ENCODE data around the gene CLHC1. TPM values are rescaled to one million over a fixed set of nuclear protein-coding genes. Genes with fewer than 3 reads are reported as not detected.

CLHC1 gene
- total RNA-seq, 1 experiment from 2014 or later, result 11.1 TPM

GRCh38 chr2:55154525-55155030 is 77.5 kb downstream of the CLHC1 start:
- Histone ChIP-seq H3K9ac (ENCODE audit: low read length) (no peak overlapping the region), H3K4me1 (ENCODE audit: control insufficient read depth in 1 of 2, insufficient read depth in 2 of 2, low read length in 2 of 2) (peaks cover 0 to 6% of the 10 kb centered on the region in 2 experiments; a peak in 1 of 4 replicates), H3K79me2 (ENCODE audit: insufficient read depth, low read length) (no peaks in the 10 kb centered on the region), H3K36me3 (ENCODE audit: control insufficient read depth in 1 of 2, insufficient read depth in 2 of 2, low read length in 2 of 2) (no peaks in the 10 kb centered on the region), H4K20me1 (ENCODE audit: insufficient read depth) (no peaks in the 10 kb centered on the region), H3K27me3 (ENCODE audit: insufficient read depth, low read length) (no peaks in the 10 kb centered on the region), H2AFZ (ENCODE audit: low read depth, low read length, poor library complexity, severe bottlenecking) (no peak overlapping the region), H3K4me3 (replicated peaks in 1 of 2; ENCODE audit: low read depth in 1 of 2, low read length in 2 of 2) (no peak overlapping the region), H3K9me3 (ENCODE audit: control insufficient read depth in 1 of 2, insufficient read depth in 1 of 2, low read depth in 1 of 2, low read length in 2 of 2) (no peaks in the 10 kb centered on the region), H3K4me2 (ENCODE audit: low read length) (no peak overlapping the region), H3K27ac (ENCODE audit: low read depth, low read length) (no peak overlapping the region), H3K9me2 (ENCODE audit: insufficient read depth) (no peaks in the 10 kb centered on the region)
- DNase-seq (ENCODE audit: low read depth, low spot score) (no peak), ATAC-seq (no peak)
- POLR2A ChIA-PET, result no interaction called here
- BruUV-seq (replicated peaks), result no TSS peak
- RAD21 ChIA-PET (ENCODE audit: low non-redundant PET in 1 of 2, low total read pairs in 2 of 2, uncharacterized antibody in 2 of 2, unreplicated experiment in 2 of 2), result interaction anchor here in 1 of 2 experiments (0.5 kb wide), 1 partner anchor 91 kb away, joined by 9 read pairs; no protein-coding TSS in a partner anchor
- CTCF ChIA-PET, result no interaction called here
- TF ChIP-seq MAX (IDR thresholded peaks at IDR 0.05) (no peak), EZH2phosphoT487 (IDR thresholded peaks at IDR 0.05; ENCODE audit: borderline replicate concordance) (no peak), ELF1 (IDR thresholded peaks at IDR 0.05; ENCODE audit: borderline replicate concordance, low read depth) (no peak), REST (IDR thresholded peaks at IDR 0.05; ENCODE audit: low read depth) (no peak), EZH2 (IDR thresholded peaks at IDR 0.05) (no peak), SIN3A (IDR thresholded peaks at IDR 0.05; ENCODE audit: low read depth) (no peak), RAD21 (IDR thresholded peaks at IDR 0.05; ENCODE audit: low read depth) (no peak)
- intact Hi-C loops (cut with micrococcal nuclease), result no loop called here

Measured in HCT116 (cell line).